CMK (cell line): ENCODE results near the gene NNT.
"Not testable (repeated sequence)": the region's sequence is repeated elsewhere in the genome, so short reads cannot be mapped to it uniquely, and the experiment has no call there.

Experiments
- DNase-seq: peaks from one replicate; pipeline ENCODE4 v3.0.0-alpha.2; 2010; ENCODE audit warnings: low read depth

The NNT gene

DNA sequence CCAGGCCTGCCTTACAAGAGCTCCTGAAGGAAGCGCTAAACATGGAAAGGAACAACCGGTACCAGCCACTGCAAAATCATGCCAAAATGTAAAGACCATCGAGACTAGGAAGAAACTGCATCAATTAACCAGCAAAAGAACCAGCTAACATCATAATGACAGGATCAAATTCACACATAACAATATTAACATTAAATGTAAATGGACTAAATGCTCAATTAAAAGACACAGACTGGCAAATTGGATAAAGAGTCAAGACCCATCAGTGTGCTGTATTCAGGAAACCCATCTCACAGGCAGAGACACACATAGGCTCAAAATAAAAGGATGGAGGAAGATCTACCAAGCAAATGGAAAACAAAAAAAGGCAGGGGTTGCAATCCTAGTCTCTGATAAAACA is 116.8 kb downstream of the NNT start:
- DNase-seq, result not testable (repeated sequence)

DNA sequence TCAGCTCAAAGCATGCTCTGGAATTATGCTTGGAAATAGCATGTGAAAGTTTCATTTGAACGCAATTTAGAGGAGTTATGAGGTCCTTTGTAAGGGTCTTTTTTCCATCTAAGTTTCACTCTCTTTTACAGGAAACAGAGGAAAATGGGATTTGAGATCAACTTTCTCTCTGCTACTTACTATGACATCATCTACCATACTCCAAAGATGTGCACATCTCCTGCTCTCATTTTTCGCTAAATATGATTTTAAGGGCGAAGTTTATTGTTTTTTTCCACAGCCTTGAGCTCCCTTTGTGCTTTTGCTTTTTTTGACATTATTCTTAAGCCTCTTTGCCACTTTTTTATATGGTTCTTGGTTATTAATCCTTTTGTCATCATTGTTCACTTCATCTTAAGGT is 125.6 kb downstream of the NNT start:
- DNase-seq, result no peak

DNA sequence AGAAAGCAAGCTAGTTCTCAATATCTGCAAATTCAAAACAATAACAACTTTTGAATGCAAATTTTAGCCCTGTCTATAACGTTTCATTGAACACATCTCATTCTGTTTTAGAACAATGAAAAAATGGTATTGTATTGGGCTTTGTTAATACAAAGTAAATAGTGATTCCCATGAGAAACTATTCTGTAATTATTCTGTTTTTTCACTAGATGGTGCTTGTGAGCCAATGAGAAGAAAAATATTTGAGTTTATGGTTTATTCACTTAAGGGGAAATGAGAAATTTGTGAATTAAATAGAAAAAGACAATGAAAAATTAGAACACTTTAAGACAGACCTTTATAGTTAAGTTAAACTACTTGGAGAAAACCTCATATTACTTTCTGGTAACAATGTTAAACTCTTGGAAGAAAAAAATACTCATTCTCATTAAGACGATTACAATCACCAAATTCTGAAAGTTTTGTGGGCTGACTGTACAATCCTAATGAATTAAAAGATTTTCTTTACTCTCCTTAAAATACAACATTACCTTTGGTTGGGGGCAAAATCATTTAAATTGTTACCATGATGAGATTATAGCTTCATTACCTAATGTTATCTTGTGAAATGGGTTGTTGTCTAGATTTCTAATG is 127.0 kb downstream of the NNT start:
- DNase-seq, result no peak

DNA sequence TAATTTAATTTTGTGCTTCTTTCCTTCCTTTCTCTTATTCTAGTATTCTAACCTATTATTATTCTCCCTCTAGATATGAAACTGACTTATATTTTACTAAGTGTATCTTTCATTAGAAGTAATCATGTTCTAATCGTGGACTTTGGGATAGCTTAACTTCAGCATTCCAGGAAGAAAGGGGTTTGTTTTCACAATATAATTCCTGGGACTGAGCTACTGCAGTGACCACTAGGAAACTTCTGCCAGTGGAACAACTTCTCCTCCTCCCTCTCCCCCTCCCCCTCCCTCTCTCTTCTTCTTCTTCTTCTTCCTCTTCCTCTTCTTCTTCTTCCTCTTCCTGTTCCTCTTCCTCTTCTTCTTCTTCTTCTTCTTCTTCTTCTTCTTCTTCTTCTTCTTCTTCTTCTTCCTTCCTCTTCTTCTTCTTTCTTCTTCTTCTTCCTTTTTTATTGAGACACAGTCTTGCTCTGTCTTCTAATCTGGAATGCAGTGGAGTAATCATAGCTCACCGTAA is 127.9 kb downstream of the NNT start:
- no peak for DNase-seq

DNA sequence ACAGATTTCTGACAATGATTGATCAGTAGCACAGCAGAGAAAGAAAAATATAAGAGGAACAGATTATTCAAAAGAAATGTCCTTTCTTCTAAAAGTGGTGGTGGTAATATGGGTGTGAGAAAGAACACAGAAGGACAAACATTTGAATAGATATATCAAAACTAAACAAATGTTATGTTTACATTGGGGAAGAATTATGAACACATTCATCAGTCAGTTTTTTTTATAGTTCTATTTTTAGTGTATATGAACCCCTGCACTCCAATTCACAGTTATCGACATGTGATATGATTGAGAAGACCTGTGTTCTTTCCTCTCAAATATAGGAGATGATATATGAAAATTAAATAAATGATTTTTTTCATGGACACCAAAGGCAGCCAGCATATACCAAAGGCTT is 128.6 kb downstream of the NNT start:
- no peak for DNase-seq

DNA sequence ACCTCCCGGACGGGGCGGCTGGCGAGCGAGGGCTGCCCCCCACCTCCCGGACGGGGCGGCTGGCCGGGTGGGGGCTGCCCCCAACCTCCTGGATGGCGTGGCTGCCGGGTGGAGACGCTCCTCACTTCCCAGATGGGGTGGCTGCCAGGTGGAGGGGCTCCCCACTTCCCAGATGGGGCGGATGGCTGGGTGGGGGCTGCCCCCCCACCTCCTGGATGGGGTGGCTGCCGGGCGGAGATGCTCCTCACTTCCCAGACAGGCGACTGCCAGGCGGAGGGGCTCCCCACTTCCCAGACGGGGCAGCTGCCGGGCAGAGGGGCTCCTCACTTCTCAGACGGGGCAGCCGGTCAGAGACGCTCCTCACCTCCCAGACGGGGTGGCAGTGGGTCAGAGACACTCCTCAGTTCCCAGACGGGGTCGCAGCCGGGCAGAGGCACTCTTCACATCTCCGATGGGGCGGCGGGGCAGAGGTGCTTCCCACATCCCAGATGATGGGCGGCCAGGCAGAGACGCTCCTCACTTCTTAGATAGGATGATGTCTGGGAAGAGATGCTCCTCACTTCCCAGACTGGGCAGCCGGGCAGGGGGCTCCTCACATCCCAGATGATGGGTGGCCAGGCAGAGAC is 143.1 kb downstream of the NNT start:
- DNase-seq, result not testable (repeated sequence)

DNA sequence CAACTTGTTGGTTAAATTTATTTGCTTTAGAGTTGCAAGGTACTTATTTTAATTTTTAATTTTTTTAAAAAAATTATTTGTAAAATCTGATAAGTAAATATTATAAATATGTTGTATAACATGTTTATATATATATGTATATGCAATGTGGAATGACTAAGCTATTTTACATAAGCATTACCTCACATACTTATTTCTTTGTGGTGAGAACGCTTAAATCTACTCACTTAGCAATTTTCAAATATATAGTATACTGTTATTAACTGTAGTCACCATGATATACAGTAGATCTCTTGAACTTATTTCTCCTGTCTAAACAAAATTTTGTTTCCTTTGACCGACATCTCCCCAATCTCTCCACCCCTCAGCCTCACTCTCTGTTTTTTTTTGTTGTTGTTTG is 147.8 kb downstream of the NNT start:
- DNase-seq, result no peak

DNA sequence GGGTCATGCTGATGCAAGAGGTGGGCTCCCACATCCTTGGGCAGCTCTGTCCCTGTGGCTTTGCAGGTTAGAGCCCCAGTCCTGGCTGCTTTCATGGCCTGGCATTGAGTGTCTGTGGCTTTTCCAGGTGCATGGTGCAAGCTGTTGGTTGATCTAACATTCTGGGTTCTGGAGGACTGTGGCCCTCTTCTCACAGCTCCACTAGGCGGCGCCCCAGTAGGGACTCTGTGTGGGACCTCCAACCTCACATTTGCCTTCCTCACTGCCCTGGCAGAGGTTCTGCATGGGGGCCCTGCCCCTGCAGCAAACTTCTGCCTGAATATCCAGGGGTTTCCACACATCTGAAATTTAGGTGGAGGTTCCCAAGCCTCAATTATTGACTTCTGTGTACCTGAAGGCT is 150.1 kb downstream of the NNT start:
- no peak for DNase-seq
